HepG2 (cell line): ENCODE results near the gene SMIM41. TPM values are rescaled to one million over a fixed set of nuclear protein-coding genes. Genes with fewer than 3 reads are reported as not detected.
A peak's percentile ranks its signal among the peaks of the same experiment; 100 is the strongest.

Experiments
- ATAC-seq: fragments of 200-7000 bp; cut with Tn5 transposase; 3 replicates; pipeline ENCODE4 v1.9.1; 2020; ENCODE audit warnings: mild to moderate bottlenecking, moderate library complexity
- BruUV-seq: library from RNA; stranded (reverse); fragments of 400-500 nt; replicated peaks from 2 replicates; lab custom pipeline; 2021; lab: Mats Ljungman, UMichigan
- CTCF ChIA-PET: fragments of 300-600 bp; formaldehyde crosslinking; extraction: SDS; loops from one replicate; lab custom pipeline; 2021; ENCODE audit warnings: low total read pairs, inconsistent platforms, low intra/inter-chr PET ratio; lab: Yijun Ruan, JAX
- POLR2A ChIA-PET: fragments of 350-600 bp; sonication (Branson Sonifier 250); formaldehyde crosslinking; loops from one replicate; lab custom pipeline; 2020; ENCODE audit warnings: antibody characterized with exemption, inconsistent platforms; lab: Yijun Ruan, JAX
- DNase-seq: peaks from one replicate; pipeline ENCODE4 v3.0.0-alpha.2; 2015; ENCODE audit warnings: low spot score
- FAIRE-seq: peaks from 3 replicates; lab custom pipeline; 2011; peaks lifted over from hg19 to GRCh38; lab: Jason Lieb, UNC
- H2AFZ ChIP-seq: one replicate; pipeline ENCODE4 v1.6.1; 2011; ENCODE audit warnings: low read length, inconsistent platforms
- H3K27ac ChIP-seq: fragments of 300-600 bp; 3 replicates; pipeline ENCODE4 v1.8.0; 2011; ENCODE audit warnings: mixed run types, mild to moderate bottlenecking, mixed read lengths, low read length, inconsistent platforms; ENCODE audit not compliant: insufficient read depth; ENCODE audit errors: extremely low read length
- H3K27me3 ChIP-seq, 2 experiments: fragments of 200-600 bp in 1 of 2; 2 replicates in 1 of 2; 3 replicates in 1 of 2; pipeline versions ENCODE4 v1.6.0 to v1.8.0; 2011; ENCODE audit warnings: low read length in 2 of 2, mild to moderate bottlenecking in 2 of 2, moderate library complexity in 2 of 2, inconsistent platforms in 1 of 2; ENCODE audit not compliant: insufficient read depth in 2 of 2, control insufficient read depth in 1 of 2
- H3K36me3 ChIP-seq, 2 experiments: fragments of 200-600 bp in 1 of 2; replicated peaks in 1 of 2; 2 replicates in 1 of 2; 3 replicates in 1 of 2; pipeline versions ENCODE4 v1.5.1 to v1.8.0; 2011; ENCODE audit warnings: low read length in 2 of 2, inconsistent platforms in 1 of 2; ENCODE audit not compliant: insufficient read depth in 2 of 2, control insufficient read depth in 1 of 2
- H3K4me1 ChIP-seq: 2 replicates; pipeline ENCODE4 v1.5.1; 2012; ENCODE audit warnings: low read length, inconsistent platforms; ENCODE audit not compliant: insufficient read depth
- H3K4me2 ChIP-seq: 2 replicates; pipeline ENCODE4 v1.6.0; 2011; ENCODE audit warnings: low read depth, low read length, inconsistent platforms
- H3K4me3 ChIP-seq, 3 experiments: fragments of 200-600 bp in 1 of 3; sonication (generic), shearing (Covaris generic) in 1 of 3; replicated peaks in 1 of 3; 2 replicates each; pipeline ENCODE4 v1.5.1; 2011 to 2016; ENCODE audit warnings: low read length in 3 of 3, inconsistent platforms in 2 of 3, low read depth in 2 of 3, mild to moderate bottlenecking in 2 of 3, control low read depth in 1 of 3, mixed read lengths in 1 of 3; ENCODE audit not compliant: insufficient read depth in 1 of 3
- H3K79me2 ChIP-seq: one replicate; pipeline ENCODE4 v1.6.1; 2011; ENCODE audit warnings: low read length, inconsistent platforms; ENCODE audit not compliant: insufficient read depth
- H3K9ac ChIP-seq: 2 replicates; pipeline ENCODE4 v1.6.0; 2011; ENCODE audit warnings: mild to moderate bottlenecking, low read depth, low read length, inconsistent platforms; ENCODE audit not compliant: insufficient read depth
- H3K9me3 ChIP-seq: 2 replicates; pipeline ENCODE4 v1.5.1; 2012; ENCODE audit warnings: mild to moderate bottlenecking, low read length
- H4K20me1 ChIP-seq: 2 replicates; pipeline ENCODE4 v1.6.0; 2011; ENCODE audit warnings: inconsistent platforms, mild to moderate bottlenecking, low read length, moderate library complexity; ENCODE audit not compliant: insufficient read depth
- CREB1 ChIP-seq, 2 experiments: fragments of 450-650 bp in 1 of 2; IDR thresholded peaks; 2 replicates each; pipeline ENCODE4 v1.6.1; 2016 to 2017; ENCODE audit warnings: control low read depth in 1 of 2, mild to moderate bottlenecking in 1 of 2, missing compliant biosample characterization in 1 of 2, missing genetic modification characterization in 1 of 2
- HOXA9 ChIP-seq: sonication (generic); formaldehyde crosslinking; IDR thresholded peaks from 2 replicates; pipeline ENCODE4 v1.8.1; 2022; ENCODE audit warnings: missing genetic modification reagents, mild to moderate bottlenecking, moderate library complexity, borderline replicate concordance
- NR2F2 ChIP-seq: IDR thresholded peaks from 2 replicates; pipeline ENCODE4 v1.6.1; 2012; ENCODE audit warnings: low read depth, inconsistent platforms, borderline replicate concordance
- SSRP1 ChIP-seq: IDR thresholded peaks from 2 replicates; pipeline ENCODE4 v1.6.1; 2016; ENCODE audit warnings: control low read depth
- ZBTB21 ChIP-seq: sonication (generic); formaldehyde crosslinking; IDR thresholded peaks from 2 replicates; pipeline ENCODE4 v1.4.0; 2020; ENCODE audit warnings: missing genetic modification reagents
- ZSCAN21 ChIP-seq: sonication (generic); formaldehyde crosslinking; IDR thresholded peaks from 2 replicates; pipeline ENCODE4 v1.8.0; 2022; ENCODE audit warnings: mild to moderate bottlenecking, missing genetic modification reagents, moderate library complexity, borderline replicate concordance
- WGBS: methylation state at CpG from one replicate; pipeline ENCODE4 v1.1.6; 2017; ENCODE audit warnings: low lambda C conversion rate; 5-methylcytosine and 5-hydroxymethylcytosine counted together
- in situ Hi-C: cut with HindIII; loops from 2 replicates; pipeline ENCODE4 v1.10.0; 2017; ENCODE audit warnings: low pct_unique_long_range_greater_than_20kb; ENCODE audit not compliant: extremely low pct_ligation_motif_present
- intact Hi-C: fragments of 100-400 bp; cut with micrococcal nuclease; formaldehyde crosslinking; loops from one replicate; pipeline ENCODE4 v1.10.0; 2022; ENCODE audit not compliant: unreplicated experiment
- polyA plus RNA-seq, 8 experiments: library from polyadenylated mRNA; depleted of rRNA in 3 of 8; stranded (reverse) in 7 of 8; unstranded in 1 of 8; fragments of >200 nt; fragmentation: Illumina TruSeq in 4 of 8; extraction: Trizol in 4 of 8; gene quantifications; 2 replicates each; pipeline versions ENCODE4 v1.2.1 to v1.2.3, GENCODE V29; 2011 to 2016; ENCODE audit warnings: low read depth in 4 of 8, missing spikeins in 1 of 8, mixed read lengths in 1 of 8; ENCODE audit not compliant: insufficient read depth in 1 of 8
- total RNA-seq, 5 experiments: library from RNA; depleted of rRNA; stranded (reverse); fragments of >200 nt; fragmentation: Illumina TruSeq; extraction: Trizol; gene quantifications; 2 replicates each; pipeline ENCODE4 v1.2.3, GENCODE V29; 2016; ENCODE audit warnings: low read depth in 1 of 5
- TF ChIP-seq, protein P1 (sequence below): sonication (generic); formaldehyde crosslinking; IDR thresholded peaks from 2 replicates; pipeline ENCODE4 v1.5.1; 2020; ENCODE audit warnings: mild to moderate bottlenecking, moderate library complexity, missing genetic modification reagents
- TF ChIP-seq, protein P2 (sequence below): sonication (generic); formaldehyde crosslinking; IDR thresholded peaks from 2 replicates; pipeline ENCODE4 v1.5.1; 2020; ENCODE audit warnings: mild to moderate bottlenecking, missing genetic modification reagents

Gene SMIM41
- total and polyA plus RNA-seq, 2 of the 13 experiments (the other 11 are each of a cell fraction or from before 2014, with no cell fraction given), result not detected

DNA sequence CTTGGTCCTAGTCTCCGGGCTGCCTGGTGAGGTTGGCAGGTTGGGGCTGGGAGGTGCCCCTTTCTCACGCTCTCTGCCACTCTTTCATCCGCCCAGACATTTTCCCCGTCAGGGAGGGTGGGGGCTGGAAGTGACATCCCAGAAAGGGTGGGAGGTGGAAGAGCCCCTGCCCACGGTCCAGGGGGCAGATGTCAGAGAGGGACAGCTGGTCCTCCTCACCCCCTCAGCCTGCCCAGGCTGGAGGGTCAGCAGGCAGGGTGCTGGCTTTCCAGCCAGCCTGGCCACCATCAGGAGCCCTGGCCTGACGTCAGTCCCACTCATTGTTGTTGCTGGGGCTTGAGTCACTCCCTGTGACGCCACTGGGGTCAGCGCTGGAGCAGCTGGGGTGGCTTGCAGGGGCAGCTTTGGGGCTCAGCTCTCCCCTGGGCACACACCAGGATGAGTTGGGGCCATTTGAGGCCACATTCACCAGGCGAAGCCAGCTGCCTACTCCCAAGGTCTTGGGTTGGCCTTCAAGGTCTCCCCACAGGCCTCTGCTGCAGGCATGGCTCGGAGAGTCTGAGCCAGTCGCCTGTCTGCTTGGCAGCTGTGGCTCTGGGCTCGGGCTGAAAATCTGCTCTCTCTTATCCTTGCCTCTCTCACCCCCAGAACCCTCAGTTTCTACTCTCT is 15.4 kb upstream of the SMIM41 start:
- Histone ChIP-seq H3K27me3 (no peaks in the 10 kb centered on the region; a peak in 1 of 5 replicates), H3K4me1 (peaks cover 64% of the 10 kb centered on the region), H3K79me2 (no peaks in the 10 kb centered on the region), H3K9ac (no peak overlapping the region), H3K4me3 (no peak overlapping the region), H4K20me1 (no peaks in the 10 kb centered on the region), H2AFZ (no peak overlapping the region), H3K36me3 (0 out of 5 replicates have a peak, but pooled peaks cover 0 to 3% of the 10 kb centered on the region in 2 experiments), H3K9me3 (no peaks in the 10 kb centered on the region), H3K27ac (no peak overlapping the region), H3K4me2 (no peak overlapping the region)
- intact Hi-C loops (no loop called here), in situ Hi-C loops (no loop called here)
- DNase-seq (no peak), FAIRE-seq (no peak), ATAC-seq (no peak)
- ChIA-PET POLR2A (interaction anchor here (0.9 to 5.3 kb wide), 3 partner anchors 12 to 39 kb away, joined by 3 to 58 read pairs (median 4); partner anchors contain the start of gene NR4A1), CTCF (no interaction called here)
- 0 out of 2 replicates have a peak, but pooled peaks have one; percentile 10 for TF ChIP-seq CREB1 (IDR thresholded peaks at IDR 0.05)
- no peak for TF ChIP-seq CREB1 (CRISPR knock-in tag; IDR thresholded peaks at IDR 0.05)
- no peak for TF ChIP-seq SSRP1 (CRISPR knock-in tag)
- 0 out of 2 replicates have a peak, but pooled peaks have one; percentile 61 for TF ChIP-seq ZBTB21 (CRISPR knock-in tag)
- 90% methylated on average over 10 of the region's 12 CpGs for WGBS
- BruUV-seq, result no TSS peak

DNA sequence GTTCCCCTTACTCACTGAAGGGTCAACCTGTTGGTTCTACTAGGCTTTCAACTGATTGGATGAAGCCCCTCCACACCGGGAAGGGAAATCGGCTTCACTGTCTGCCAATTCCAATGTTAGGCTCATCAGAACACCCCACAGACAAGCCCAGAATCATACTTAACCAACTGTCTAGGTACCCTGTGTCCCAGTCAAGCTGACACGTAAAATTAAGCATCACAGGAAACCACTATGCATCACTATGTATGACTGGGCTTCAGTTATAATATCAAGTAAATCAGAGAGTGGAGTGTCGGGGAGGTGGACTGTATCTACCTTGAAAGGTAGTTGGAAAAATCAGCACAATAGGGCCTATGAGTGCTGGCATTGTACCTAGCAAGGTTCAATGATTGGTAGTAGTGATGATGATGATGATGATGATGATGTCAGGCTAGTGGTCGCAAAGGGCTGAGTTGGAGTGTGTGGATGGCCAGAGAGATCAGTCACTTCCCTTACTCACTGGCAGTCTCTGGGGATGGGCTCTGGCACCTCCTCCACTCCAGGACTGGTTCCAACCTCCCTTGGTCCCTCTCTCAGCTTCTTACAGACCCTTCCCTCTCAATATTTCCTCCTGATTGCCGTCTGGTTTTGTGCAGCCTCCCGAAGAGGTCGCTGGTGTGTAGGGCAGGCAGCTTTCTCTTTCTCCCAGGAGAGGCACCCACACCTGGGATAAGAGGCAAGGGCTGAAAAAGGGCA is 13.0 kb upstream of the SMIM41 start:
- intact Hi-C loops (no loop called here), in situ Hi-C loops (no loop called here)
- Histone ChIP-seq H3K36me3 (no peaks in the 10 kb centered on the region), H4K20me1 (peaks cover 5% of the 10 kb centered on the region; the same call in 1 of the 2 replicates), H3K4me1 (peaks cover 55% of the 10 kb centered on the region), H3K9ac (peak overlapping the region; percentile 19; the same call in 1 of the 2 replicates), H3K4me2 (peak overlapping the region; percentile 65), H3K79me2 (peaks cover 17% of the 10 kb centered on the region), H2AFZ (no peak overlapping the region), H3K4me3 (peak overlapping the region in 2 of 3 experiments; percentile 31 to 42; a peak in 1 of 6 replicates), H3K9me3 (no peaks in the 10 kb centered on the region), H3K27ac (no peak overlapping the region), H3K27me3 (no peaks in the 10 kb centered on the region; a peak in 1 of 5 replicates)
- ATAC-seq (no peak), DNase-seq (no peak), FAIRE-seq (no peak)
- ChIA-PET CTCF (interaction anchor here (5.4 kb wide), 1 partner anchor 41 kb away, joined by 52 read pairs; no protein-coding TSS in a partner anchor), POLR2A (interaction anchor here (0.9 to 1.5 kb wide), 2 partner anchors 15 to 16 kb away, joined by 3 to 6 read pairs; partner anchors contain the start of gene NR4A1)
- 14% methylated on average over 7 of the region's 8 CpGs for WGBS
- BruUV-seq, result no TSS peak
- TF ChIP-seq ZSCAN21 (CRISPR knock-in tag) (0 out of 2 replicates have a peak, but pooled peaks have one; percentile 29), NR2F2 (no peak), HOXA9 (CRISPR knock-in tag) (no peak), CREB1 (IDR thresholded peaks at IDR 0.05) (peak; percentile 76), CREB1 (CRISPR knock-in tag; IDR thresholded peaks at IDR 0.05) (no peak)
- TF ChIP-seq, protein P1, sequence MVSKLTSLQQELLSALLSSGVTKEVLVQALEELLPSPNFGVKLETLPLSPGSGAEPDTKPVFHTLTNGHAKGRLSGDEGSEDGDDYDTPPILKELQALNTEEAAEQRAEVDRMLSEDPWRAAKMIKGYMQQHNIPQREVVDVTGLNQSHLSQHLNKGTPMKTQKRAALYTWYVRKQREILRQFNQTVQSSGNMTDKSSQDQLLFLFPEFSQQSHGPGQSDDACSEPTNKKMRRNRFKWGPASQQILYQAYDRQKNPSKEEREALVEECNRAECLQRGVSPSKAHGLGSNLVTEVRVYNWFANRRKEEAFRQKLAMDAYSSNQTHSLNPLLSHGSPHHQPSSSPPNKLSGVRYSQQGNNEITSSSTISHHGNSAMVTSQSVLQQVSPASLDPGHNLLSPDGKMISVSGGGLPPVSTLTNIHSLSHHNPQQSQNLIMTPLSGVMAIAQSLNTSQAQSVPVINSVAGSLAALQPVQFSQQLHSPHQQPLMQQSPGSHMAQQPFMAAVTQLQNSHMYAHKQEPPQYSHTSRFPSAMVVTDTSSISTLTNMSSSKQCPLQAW (CRISPR knock-in tag), result peak; percentile 24; the same call in 1 of the 2 replicates
- TF ChIP-seq, protein P2, sequence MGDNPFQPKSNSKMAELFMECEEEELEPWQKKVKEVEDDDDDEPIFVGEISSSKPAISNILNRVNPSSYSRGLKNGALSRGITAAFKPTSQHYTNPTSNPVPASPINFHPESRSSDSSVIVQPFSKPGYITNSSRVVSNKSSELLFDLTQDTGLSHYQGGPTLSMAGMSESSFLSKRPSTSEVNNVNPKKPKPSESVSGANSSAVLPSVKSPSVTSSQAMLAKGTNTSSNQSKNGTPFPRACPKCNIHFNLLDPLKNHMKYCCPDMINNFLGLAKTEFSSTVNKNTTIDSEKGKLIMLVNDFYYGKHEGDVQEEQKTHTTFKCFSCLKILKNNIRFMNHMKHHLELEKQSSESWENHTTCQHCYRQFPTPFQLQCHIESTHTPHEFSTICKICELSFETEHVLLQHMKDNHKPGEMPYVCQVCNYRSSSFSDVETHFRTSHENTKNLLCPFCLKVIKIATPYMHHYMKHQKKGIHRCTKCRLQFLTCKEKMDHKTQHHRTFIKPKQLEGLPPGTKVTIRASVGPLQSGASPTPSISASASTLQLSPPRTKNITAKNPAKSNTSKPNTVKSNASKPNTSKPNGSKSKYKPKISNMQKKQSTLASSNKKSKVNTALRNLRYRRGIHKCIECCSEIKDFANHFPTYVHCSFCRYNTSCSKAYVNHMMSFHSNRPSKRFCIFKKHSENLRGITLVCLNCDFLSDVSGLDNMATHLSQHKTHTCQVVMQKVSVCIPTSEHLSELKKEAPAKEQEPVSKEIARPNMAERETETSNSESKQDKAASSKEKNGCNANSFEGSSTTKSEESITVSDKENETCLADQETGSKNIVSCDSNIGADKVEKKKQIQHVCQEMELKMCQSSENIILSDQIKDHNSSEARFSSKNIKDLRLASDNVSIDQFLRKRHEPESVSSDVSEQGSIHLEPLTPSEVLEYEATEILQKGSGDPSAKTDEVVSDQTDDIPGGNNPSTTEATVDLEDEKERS (CRISPR knock-in tag), result no peak
